Hematopoietic multipotent progenitor cell (in vitro differentiated cells): ENCODE results near the gene TSPAN10. TPM values are rescaled to one million over a fixed set of nuclear protein-coding genes. Genes with fewer than 3 reads are reported as not detected.

Experiments used
- DNase-seq, 3 donors: peaks; one replicate each; pipeline ENCODE4 v3.0.0-alpha.2; 2011 to 2015; ENCODE audit warnings: low read depth in 2 of 3, low spot score in 2 of 3
- total RNA-seq: library from RNA; depleted of rRNA; stranded (reverse); fragments of >200 nt; gene quantifications from one replicate; pipeline ENCODE4 v1.2.3, GENCODE V29; 2012

Gene TSPAN10
- total RNA-seq, 1 donor: 0.27 TPM

DNA sequence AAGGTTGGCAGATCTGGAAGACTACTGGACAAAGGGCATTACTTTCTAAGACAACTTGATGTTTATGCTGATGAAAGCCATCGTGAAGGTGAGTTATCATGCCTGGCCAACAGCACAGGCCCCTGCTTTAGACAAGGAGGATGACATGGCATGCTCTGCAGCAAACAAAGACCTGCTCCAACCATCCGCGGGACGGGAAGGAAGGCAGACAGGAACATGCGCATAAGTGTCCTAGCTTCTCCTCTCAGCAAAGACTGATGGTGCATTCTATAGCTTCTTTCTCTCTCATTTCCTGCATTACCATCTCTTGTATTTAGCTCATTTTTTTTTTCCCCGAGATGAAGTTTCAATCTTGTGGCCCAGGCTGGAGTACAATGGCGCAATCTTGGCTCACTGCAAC is 5.5 kb upstream of the TSPAN10 start:
- no peak for DNase-seq

DNA sequence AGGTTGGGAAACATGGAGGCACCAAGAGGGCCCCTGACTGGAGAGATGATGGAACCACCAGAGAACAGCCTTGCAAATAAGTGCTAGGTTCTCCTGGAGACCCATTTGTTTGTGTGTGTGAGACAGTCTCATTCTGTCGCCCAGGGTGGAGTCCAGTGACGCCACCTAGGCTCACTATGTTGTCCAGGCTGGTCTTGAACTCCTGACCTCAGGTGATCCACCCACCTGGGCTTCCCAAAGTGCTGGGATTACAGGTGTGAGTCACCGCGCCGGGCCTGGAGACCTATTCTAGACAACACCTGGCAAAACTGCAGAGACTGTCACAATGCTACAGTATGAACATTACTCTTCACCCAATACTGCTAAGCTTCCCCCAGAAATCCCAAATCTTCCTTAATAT is 1.6 kb upstream of the TSPAN10 start:
- DNase-seq: no peak

DNA sequence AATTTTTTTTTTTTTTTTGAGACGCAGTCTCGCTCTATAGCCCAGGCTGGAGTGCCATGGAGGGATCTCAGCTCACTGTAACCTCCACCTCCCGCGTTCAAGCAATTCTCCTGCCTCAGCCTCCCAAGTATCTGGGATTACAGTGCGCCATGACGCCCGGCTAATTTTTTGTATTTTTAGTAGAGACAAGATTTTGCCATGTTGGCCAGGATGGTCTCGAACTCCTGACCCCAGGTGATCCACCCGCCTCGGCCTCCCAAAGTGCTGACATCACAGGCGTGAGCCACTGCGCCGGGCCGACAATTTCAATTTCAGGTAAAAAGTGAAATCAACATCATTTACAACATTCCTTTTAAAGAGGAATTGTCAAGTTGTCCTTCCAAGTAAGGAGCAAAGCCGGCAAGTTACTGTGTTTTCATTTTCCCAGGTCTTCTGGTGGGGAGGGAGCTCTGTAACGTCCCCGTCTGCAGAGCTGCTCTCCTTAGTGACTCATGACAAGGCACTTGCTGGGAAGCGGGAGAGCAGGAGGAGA is 957 bp upstream of the TSPAN10 start:
- peak in 1 of 3 donors; percentile 22 for DNase-seq

DNA sequence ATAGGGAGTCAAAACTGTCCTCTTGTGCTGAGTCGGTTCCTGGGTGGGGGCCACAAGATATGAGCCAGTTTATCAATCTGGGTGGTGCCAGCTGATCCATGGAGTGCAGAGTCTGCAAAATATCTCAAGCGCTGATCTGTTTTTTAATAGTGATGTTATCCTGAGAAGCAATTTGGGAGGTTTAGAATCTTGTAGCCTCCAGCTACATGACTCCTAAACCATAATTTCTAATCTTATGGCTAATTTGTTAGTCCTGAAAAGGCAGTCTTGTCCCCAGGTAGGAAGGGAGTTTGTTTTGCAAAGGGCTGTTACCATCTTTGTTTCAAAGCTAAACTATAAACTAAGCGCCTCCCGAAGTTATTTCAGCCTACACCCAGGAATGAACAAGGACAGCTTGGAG is 1.7 kb downstream of the TSPAN10 start:
- DNase-seq: no peak

DNA sequence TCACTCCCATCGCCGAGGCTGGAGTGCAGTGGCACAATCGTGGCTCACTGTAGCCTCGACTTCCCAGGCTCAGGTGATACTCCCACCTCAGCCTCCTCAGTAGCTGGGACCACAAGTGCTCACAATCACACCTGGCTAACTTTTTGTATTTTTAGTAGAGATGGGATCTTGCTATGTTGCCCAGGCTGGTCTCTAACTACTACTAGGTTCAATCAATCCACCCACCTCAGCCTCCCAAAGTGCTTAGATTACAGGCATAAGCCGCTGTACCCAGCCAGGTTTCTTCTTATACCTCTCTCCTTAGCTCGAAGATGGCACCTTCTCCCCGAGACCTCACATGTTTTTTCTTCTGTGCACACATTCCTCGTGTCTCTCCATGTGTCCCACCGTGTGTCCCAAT is 3.0 kb downstream of the TSPAN10 start:
- DNase-seq: no peak

DNA sequence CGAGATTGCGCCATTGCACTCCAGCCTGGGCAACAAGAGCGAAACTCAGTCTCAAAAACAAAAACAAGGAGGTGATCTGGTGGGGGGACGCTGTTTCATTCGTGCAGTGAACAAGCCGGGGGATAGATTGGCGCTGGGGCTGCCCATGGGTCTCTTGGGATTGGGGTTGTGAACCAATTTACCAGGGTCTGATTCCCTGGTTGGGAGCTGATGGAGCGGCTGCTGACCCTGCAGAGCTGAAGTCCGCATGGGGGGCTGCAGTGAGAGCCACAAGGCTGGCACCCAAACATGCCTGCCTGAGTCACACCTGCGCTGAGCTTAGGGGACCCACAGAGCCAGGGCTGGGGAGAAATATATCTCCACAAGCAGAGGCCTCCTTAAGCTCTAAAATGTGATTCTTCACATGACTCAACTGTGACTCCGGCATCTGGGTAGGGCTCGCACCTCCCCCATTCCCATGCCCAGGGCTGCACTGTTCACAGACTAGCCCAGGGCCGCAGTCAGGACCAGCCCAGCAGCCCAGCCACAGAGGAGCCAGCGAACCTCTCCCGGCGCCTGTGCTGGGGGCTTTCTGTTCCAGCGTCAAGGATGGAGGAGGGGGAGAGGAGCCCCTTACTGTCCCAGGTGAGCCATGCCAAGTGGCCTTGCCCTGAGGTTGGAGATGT is 5.0 kb downstream of the TSPAN10 start:
- no peak for DNase-seq

DNA sequence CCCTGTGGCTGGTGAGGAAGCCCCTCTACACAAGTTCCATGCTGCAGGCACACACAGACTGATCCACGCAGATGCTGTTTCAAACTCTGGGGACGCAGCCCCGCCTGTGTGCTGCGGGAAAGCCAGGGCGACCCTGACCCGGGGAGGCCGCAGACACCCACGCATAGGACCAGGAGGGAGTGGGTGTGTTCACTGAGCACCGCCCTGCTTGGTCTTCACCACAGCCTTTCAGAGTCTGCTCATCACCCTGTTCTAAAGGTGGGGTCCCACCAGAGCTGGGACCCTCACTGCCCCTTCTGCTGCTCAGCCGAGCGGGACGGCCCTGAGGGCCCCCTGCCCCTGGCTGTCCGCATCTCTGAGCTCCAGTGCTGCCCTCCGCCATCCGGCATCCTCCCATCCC is 7.5 kb downstream of the TSPAN10 start:
- DNase-seq: no peak

DNA sequence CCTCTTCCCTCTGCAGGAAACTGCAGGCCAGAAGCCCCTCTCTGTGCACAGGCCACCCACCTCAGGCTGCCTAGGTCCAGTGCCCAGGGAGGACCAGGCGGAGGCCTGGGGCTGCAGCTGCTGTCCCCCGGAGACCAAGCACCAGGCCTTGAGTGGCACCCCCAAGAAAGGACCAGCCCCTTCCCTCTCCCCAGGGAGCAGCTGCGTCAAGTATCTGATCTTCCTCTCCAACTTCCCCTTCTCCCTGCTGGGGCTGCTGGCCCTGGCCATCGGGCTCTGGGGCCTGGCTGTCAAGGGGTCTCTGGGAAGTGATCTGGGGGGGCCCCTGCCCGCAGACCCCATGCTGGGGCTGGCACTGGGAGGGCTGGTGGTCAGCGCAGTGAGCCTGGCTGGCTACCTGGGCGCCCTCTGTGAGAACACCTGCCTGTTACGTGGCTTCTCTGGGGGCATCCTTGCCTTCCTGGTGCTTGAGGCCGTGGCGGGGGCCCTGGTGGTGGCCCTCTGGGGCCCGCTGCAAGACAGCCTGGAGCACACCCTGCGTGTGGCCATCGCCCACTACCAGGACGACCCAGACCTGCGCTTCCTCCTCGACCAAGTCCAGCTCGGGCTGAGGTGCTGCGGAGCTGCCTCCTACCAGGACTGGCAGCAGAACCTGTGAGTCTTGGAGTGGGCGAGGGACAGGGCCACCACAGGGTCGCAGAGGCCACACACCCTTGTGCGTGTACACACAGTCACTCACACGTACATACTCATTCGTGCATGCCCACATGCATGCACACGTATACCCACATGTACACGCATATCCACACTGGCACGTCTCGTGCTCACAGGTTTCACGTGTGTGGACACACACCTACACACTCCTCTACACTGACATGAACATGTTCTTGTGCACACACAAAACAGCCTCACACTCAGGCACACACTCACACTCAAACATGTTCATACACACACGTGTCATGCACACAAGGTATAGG is 8.3 kb downstream of the TSPAN10 start:
- no peak for DNase-seq

DNA sequence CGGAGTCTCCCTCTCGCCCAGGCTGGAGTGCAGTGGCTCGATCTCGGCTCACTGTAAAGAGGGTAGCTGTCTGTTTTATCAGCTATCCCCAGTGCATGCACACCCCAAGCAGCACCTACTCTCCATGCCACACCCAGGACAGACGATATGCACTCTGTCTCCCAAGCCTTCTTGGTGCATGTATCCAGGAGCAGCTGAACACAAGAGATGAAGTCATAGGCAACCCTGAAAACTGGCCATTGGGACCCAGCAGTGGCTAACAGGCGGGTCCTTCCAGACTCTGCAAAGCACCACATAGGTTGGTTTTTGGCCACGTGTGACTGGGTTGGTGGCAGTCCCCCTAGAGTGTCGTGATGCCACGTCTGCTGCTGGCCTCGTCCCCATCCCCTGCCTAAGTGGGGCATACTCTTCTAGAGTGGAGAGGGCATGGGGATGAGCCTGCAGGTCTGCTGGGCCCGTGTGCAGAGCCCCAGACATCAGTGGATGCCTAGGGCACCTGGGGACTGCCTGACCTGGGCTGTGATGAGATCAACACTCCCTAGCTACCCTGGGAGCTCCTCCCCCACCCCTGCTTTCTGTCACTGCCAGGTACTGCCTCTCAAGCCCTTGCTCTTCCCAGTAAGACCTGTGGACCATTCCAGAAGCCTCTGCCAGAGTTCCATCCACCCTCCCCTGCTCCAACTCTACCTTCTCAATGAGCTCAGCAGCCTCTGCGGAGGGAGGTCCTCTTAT is 10.0 kb downstream of the TSPAN10 start:
- no peak for DNase-seq

DNA sequence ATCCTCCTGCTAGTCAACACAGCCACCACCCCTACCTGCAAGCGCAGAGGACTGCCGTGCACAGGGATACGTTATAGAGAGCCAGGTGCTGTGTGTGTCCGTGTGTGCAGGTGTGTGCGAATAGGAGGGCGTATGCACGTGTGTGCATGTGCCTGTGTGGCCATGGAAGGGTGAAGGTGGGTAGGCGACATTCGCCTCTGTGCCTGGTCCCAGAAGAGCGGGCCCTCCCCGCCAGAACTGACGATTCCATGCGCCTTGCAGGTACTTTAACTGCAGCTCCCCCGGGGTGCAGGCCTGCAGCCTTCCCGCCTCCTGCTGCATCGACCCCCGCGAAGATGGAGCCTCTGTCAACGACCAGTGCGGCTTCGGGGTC is 10.6 kb downstream of the TSPAN10 start:
- no peak for DNase-seq

DNA sequence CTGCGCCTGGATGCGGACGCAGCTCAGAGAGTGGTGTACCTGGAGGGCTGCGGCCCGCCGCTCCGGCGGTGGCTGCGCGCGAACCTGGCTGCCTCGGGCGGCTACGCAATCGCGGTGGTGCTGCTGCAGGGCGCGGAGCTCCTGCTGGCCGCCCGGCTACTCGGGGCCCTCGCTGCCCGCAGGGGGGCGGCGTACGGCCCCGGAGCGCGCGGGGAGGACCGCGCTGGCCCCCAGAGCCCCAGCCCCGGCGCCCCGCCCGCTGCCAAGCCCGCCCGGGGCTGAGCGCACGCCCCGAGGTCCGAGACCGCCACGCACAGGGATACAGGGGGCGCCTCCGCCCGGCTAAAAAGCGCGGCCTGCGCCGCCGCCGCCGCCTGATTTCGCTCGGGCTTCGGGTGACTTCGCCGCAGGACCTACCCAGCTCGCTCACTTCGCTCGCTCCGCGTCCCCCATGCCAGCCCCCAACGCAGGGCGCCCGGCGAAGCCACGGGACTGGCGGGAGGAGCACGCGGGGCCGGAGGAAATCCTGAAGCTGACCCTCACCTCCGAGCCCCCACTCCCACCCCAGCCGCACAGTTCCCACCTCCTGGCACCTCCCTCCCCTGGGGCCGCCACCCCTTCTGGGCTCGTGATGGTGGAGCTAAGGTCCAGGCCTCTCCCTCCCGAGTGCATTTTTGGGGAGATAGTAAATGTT is 11.2 kb downstream of the TSPAN10 start:
- DNase-seq: no peak

DNA sequence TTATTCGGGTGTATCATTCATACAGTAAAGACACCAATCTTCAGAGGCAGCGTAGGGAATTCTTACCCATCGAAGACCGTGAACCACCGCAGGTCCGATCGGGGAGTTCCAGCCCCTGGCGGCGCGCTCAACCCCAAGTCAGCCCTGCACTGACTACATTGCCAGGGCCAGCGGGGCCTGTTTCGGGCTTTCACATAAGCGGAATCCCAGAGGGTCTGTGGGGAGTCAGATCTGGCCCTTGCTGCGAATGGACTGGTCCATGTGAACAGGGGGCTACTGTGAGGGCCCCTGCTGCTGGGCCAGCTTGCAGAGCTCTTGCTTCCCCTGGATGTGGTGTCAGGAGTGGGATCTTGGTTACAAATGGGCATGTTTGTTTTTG is 11.7 kb downstream of the TSPAN10 start:
- no peak for DNase-seq

DNA sequence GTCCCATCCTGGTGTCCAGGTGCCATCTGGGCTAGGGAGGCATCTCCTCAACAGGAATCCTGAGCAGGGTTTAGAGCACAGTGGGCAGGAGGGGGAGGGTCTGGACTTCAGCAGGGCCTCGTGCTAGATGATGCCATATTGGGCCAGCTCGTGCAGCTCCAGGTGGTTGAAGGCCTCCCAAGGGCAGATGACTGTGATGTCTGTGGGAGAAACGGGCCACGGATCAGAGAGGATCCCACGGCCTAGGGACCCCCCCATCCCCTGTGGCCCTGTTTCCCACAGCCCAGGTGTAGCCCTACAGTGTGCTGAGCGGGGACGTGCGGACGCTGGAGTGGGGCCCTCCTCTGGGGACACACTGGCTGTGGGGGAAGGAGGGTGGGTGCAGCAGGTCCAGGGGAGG is 14.0 kb downstream of the TSPAN10 start:
- no peak for DNase-seq

DNA sequence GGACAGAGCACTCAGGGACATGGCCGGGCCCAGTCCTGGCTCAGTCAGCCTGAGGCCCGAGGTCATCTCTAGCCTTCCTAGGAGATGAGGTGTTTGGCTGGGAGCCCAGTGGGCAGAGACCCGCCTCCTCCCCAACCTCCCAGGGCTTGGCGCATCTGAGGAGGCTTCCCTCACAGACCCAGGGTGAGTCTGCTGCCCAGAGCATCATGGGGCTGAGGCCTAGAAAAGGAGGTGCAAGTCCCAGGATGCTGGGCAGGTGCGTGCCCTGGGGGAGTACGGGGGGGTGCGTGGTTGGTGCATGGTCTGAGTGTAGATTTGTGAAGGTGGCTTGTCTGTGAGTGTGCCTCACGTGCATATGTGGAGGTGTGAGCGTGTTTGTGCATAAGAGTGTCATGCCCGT is 14.7 kb downstream of the TSPAN10 start:
- no peak for DNase-seq

DNA sequence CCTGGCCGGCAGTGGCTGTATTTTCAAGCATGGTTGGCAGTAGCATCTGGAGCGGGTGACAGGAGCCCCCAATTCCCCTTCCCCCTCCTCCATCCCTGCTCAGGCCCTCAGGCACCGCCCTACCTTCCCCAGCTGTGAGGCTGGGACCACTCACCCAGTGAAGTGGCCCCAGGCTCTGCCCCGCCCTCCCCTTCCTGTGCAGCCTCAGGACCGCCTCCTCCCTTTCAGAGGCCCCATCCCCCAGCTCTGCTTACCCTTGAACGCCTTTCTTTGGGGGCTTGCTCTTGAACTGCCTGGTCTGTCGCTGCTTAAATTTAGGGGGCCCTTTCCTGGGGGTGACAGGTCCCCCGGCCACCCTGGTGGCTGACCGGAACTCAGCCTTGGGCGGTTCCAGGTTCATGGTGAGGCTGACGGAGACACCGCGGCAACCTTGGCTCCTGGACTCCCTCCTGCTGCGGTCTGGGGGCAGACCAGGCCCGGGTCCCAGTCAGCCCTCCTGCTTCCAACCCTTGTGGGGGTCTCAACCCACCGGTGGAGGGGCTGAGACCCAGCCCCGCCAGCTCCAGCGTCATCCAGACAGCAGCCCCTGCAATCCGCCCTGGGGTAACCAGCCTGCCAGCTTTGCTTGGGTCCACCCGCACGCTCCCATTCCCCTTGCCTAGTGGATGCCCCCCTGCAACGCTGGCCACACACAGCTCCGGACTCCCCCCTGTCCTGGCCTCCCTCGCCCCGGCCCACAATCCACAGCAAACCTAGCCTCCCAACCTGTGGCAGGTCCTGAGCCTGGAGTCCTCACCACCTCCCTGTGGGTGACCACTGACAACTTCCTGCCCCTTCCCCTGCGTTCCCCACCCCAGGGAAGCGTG is 16.1 kb downstream of the TSPAN10 start:
- DNase-seq: peak in 2 of 3 donors; percentile 53 to 62

DNA sequence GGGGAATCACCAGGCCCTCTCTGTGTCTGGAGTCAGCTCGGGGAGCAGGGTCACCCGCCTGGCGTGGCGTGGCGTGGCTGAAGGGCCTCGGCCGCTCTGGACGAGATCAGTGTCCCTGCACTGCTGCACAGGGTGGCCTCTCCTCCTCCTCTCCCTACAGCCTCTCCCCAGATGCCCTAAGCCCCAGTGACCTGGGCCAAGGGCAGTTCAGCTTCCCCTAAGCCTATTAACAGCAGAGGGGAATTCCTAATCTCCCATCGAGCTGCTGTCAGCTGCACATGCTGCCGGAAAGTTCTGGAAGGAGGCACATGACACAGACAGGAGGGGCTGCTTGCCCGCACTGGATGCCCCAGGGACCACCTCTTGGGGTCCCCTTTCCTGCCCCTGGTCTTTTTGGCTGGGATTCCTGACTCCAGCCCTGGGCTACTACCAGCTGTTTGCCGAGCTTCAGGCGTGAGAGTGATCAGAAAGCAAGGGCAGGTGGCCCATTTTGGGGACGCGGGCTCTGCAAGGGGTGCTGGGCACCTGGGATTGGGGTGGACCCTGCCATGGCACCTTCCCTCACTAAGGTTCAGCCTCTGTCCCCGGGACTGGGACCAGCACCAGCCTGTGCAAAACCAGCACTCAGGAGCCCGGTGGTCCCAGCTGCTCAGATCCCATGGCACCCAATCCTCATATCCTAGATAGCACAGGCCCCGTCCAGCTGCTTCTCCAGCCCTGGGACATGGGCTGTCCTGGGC is 18.6 kb downstream of the TSPAN10 start:
- DNase-seq: no peak

DNA sequence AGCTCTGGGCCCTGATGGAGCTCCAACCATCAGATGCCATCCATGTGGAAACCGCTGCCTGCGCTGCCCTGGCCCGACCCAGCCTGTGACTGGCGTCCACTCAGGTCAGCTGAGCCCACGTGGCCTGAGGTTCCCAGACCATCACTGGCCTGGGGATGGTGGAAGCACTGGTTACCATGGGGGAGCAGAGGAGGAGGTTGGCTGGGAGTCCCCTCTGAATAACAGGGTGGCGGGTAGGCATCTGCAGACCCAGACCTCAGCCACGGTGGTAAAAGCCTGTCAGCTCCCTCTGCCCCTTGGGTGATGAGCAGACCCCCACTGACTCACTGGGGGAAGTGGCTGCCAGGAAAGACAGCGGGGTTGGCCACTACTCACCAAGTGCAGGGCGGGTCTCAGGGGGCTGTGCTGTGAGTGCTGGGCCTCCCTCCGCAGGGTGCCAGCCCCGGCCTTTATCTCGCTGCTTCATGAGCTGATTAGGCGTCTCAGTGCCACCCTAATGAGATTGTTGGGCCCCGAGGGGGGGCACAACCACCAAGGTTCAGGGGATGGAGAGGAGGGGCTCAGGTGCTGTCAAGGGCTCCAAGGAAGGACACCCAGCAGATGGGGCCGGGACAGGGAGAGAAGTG is 19.2 kb downstream of the TSPAN10 start, which contains the start of gene PDE6G:
Gene PDE6G (minus strand): TSS at position 425 of the 626 bp plus-strand sequence. CDS start 3,237 bp downstream, outside the sequence.
- DNase-seq: peak in 2 of 3 donors; percentile 16 to 19

DNA sequence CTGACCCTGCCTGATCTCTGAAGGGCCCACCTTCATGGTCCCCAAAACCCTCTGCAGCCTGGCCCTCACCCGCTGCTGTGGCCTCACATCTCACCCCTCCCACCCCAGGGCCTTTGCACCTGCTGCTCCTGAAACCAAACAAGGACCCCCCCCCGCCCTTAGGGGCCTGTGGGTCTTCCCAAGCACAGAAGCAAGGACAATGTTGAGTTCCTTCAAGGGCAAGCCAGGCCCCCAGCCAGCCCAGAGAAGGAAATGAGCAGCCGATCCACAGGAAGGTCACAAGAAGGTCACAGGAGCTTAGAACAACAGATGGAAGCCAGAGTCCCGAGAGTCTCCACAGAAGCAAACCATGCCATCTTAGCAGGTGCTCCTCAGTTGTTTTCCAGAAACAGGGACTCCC is 19.8 kb downstream of the TSPAN10 start:
- no peak for DNase-seq
